Stimulated activated CD8-positive, alpha-beta memory T cell treated with anti-CD3 and anti-CD28 coated beads, Interleukin-7, amount 100 ng/mL, for 4 hours (primary cell): ENCODE results near the gene CWH43.
"Not testable (repeated sequence)": the region's sequence is repeated elsewhere in the genome, so short reads cannot be mapped to it uniquely, and the experiment has no call there.

Experiments
- DNase-seq, 2 donors: peaks; one replicate each; pipeline ENCODE4 v3.0.0-alpha.2; 2020; ENCODE audit warnings: low read depth in 2 of 2

The CWH43 gene

GRCh38 chr4:49097071-49097470 is 111.0 kb downstream of the CWH43 start:
- DNase-seq: not testable (repeated sequence)

- not testable (repeated sequence) for DNase-seq
Observed at GRCh38 chr4:49097505-49097904, 111.4 kb downstream of the CWH43 start.

- not testable (repeated sequence) for DNase-seq
Observed at GRCh38 chr4:49098034-49098759, 112.1 kb downstream of the CWH43 start.

GRCh38 chr4:49099831-49100444 is 113.9 kb downstream of the CWH43 start:
- not testable (repeated sequence) for DNase-seq

GRCh38 chr4:49102344-49102898 is 116.3 kb downstream of the CWH43 start:
- not testable (repeated sequence) for DNase-seq

- DNase-seq: not testable (repeated sequence)
Observed at GRCh38 chr4:49103436-49104136, 117.5 kb downstream of the CWH43 start.

- not testable (repeated sequence) for DNase-seq
Observed at GRCh38 chr4:49104231-49104930, 118.3 kb downstream of the CWH43 start.

- DNase-seq: not testable (repeated sequence)
Observed at GRCh38 chr4:49105248-49105904, 119.3 kb downstream of the CWH43 start.

GRCh38 chr4:49107262-49107661 is 121.2 kb downstream of the CWH43 start:
- not testable (repeated sequence) for DNase-seq

GRCh38 chr4:49108183-49108978 is 122.3 kb downstream of the CWH43 start:
- DNase-seq: not testable (repeated sequence)

GRCh38 chr4:49109567-49110166 is 123.6 kb downstream of the CWH43 start:
- not testable (repeated sequence) for DNase-seq

- DNase-seq: not testable (repeated sequence)
Observed at GRCh38 chr4:49110579-49110978, 124.5 kb downstream of the CWH43 start.
